HFFc6 (cell line): ENCODE measurements around the gene OTOS. TPM values are rescaled to one million over a fixed set of nuclear protein-coding genes. Genes with fewer than 3 reads are reported as not detected.

Experiments
- DNase-seq: peaks from one replicate; pipeline ENCODE4 v3.0.0-alpha.2; 2018
- H3K27ac Mint-ChIP-seq: 2 replicates; pipeline ENCODE4 v1.8.0; 2020; ENCODE audit warnings: mild to moderate bottlenecking, mixed read lengths
- H3K27me3 Mint-ChIP-seq: 2 replicates; pipeline ENCODE4 v1.8.0; 2021; ENCODE audit warnings: mild to moderate bottlenecking, moderate library complexity, mixed read lengths; ENCODE audit not compliant: insufficient read depth
- H3K36me3 Mint-ChIP-seq: 2 replicates; pipeline ENCODE4 v1.8.0; 2021; ENCODE audit warnings: low read depth, mixed read lengths
- H3K4me1 Mint-ChIP-seq: 2 replicates; pipeline ENCODE4 v1.8.0; 2020; ENCODE audit warnings: low read depth, mixed read lengths
- H3K4me3 Mint-ChIP-seq: 2 replicates; pipeline ENCODE4 v1.8.0; 2020; ENCODE audit warnings: mild to moderate bottlenecking, moderate library complexity, mixed read lengths
- H3K9me3 Mint-ChIP-seq: 2 replicates; pipeline ENCODE4 v1.8.0; 2020; ENCODE audit warnings: mild to moderate bottlenecking, mixed read lengths
- CTCF ChIP-seq: fragments of 200-600 bp; sonication (generic); IDR thresholded peaks from 2 replicates; pipeline ENCODE4 v1.5.0; 2021; ENCODE audit warnings: antibody characterized with exemption, mild to moderate bottlenecking
- total RNA-seq, 6 experiments: library from RNA; stranded (reverse); fragmentation: NEBNext Ultra II Directional; extraction: Animal tissue kit (Norgen Biotek cat#: 25700); gene quantifications; 2 replicates in 1 of 6; 3 replicates in 5 of 6; pipeline ENCODE4 v1.2.3, GENCODE V29; 2021

The OTOS gene
- total RNA-seq, 6 experiments from 2014 or later, result 0.27 to 0.43 TPM; not detected in 4

- no peak for DNase-seq
- no peak overlapping the region for H3K4me3 Mint-ChIP-seq
- no peak for TF ChIP-seq CTCF
- no peak overlapping the region for H3K27ac Mint-ChIP-seq
- H3K9me3 Mint-ChIP-seq, result no peaks in the 10 kb centered on the region
- peaks cover 55% of the 10 kb centered on the region for H3K36me3 Mint-ChIP-seq
- peaks cover 2% of the 10 kb centered on the region; the same call in 1 of the 2 replicates for H3K27me3 Mint-ChIP-seq
- H3K4me1 Mint-ChIP-seq, result no peaks in the 10 kb centered on the region
Observed at GRCh38 chr2:240127191-240127750, 13.2 kb downstream of the OTOS start.

GRCh38 chr2:240126731-240127130, 13.7 kb downstream of the OTOS start:
- H3K4me1 Mint-ChIP-seq, result no peaks in the 10 kb centered on the region
- DNase-seq, result no peak
- H3K27me3 Mint-ChIP-seq, result peaks cover 3% of the 10 kb centered on the region; the same call in 1 of the 2 replicates
- no peak for TF ChIP-seq CTCF
- no peak overlapping the region for H3K27ac Mint-ChIP-seq
- H3K4me3 Mint-ChIP-seq, result no peak overlapping the region
- peaks cover 50% of the 10 kb centered on the region for H3K36me3 Mint-ChIP-seq
- no peaks in the 10 kb centered on the region for H3K9me3 Mint-ChIP-seq

DNA sequence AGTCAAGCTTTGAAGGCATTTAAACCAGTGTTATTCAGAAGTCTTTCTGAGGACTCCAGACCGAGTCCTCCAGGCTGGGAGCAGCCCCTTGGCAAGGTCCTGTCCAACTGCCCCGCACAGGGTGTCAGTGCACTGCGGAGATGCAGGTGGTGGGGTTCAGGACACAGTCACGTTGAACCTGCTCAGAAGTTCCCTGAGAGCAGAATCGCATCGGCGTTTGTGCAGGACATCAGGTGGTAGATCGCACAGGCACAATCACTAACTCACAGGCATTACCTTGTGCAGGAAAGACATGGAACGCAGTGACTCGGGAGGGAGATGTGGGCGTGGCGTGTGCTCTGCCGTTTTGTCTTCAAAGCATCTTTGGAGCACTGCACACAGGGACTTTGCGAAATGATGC, 14.7 kb downstream of the OTOS start:
- Mint-ChIP-seq H3K27me3 (peaks cover 7% of the 10 kb centered on the region; the same call in 1 of the 2 replicates), H3K9me3 (no peaks in the 10 kb centered on the region), H3K4me3 (no peak overlapping the region), H3K36me3 (peaks cover 45% of the 10 kb centered on the region), H3K4me1 (no peaks in the 10 kb centered on the region), H3K27ac (no peak overlapping the region)
- no peak for DNase-seq
- no peak for TF ChIP-seq CTCF

- Mint-ChIP-seq H3K27ac (no peak overlapping the region), H3K4me1 (no peaks in the 10 kb centered on the region), H3K4me3 (no peak overlapping the region), H3K36me3 (peaks cover 35% of the 10 kb centered on the region), H3K27me3 (peaks cover 5% of the 10 kb centered on the region; the same call in 1 of the 2 replicates), H3K9me3 (no peaks in the 10 kb centered on the region)
- TF ChIP-seq CTCF, result no peak
- DNase-seq, result no peak
Observed at GRCh38 chr2:240124651-240125030, 15.8 kb downstream of the OTOS start.

- Mint-ChIP-seq H3K27ac (no peak overlapping the region), H3K4me3 (no peak overlapping the region), H3K9me3 (no peaks in the 10 kb centered on the region), H3K27me3 (peaks cover 5% of the 10 kb centered on the region), H3K4me1 (no peaks in the 10 kb centered on the region), H3K36me3 (peaks cover 35% of the 10 kb centered on the region)
- no peak for DNase-seq
- TF ChIP-seq CTCF, result no peak
Observed at GRCh38 chr2:240123821-240124650, 16.4 kb downstream of the OTOS start.
